H9 (cell line): ENCODE data around the gene HNRNPLL. TPM values are rescaled to one million over a fixed set of nuclear protein-coding genes. Genes with fewer than 3 reads are reported as not detected.
A peak's percentile ranks its signal among the peaks of the same experiment; 100 is the strongest.

Experiments used
- DNase-seq: peaks from one replicate; pipeline ENCODE4 v3.0.0-alpha.2; 2017
- H2AFZ ChIP-seq: one replicate; pipeline ENCODE4 v1.6.1; 2013; ENCODE audit warnings: mild to moderate bottlenecking, low read length, control low read depth, moderate library complexity
- H2AK5ac ChIP-seq: 2 replicates; pipeline ENCODE4 v1.6.1; 2013; ENCODE audit warnings: low read length, control low read depth, mixed read lengths; ENCODE audit not compliant: insufficient read length
- H2BK120ac ChIP-seq: one replicate; pipeline ENCODE4 v1.6.1; 2013; ENCODE audit warnings: low read depth, mild to moderate bottlenecking, low read length, control low read depth, inconsistent platforms; ENCODE audit not compliant: poor library complexity, severe bottlenecking
- H2BK12ac ChIP-seq: 2 replicates; pipeline ENCODE4 v1.6.1; 2013; ENCODE audit warnings: low read length, control low read depth, mixed read lengths, low read depth; ENCODE audit not compliant: insufficient read length
- H2BK15ac ChIP-seq: 2 replicates; pipeline ENCODE4 v1.6.1; 2013; ENCODE audit warnings: low read depth, low read length, control low read depth
- H2BK20ac ChIP-seq: one replicate; pipeline ENCODE4 v1.6.1; 2013; ENCODE audit warnings: low read depth, mild to moderate bottlenecking, low read length, control low read depth, inconsistent platforms; ENCODE audit not compliant: poor library complexity, severe bottlenecking
- H2BK5ac ChIP-seq: 2 replicates; pipeline ENCODE4 v1.6.1; 2013; ENCODE audit warnings: low read length, control low read depth, mixed read lengths; ENCODE audit not compliant: insufficient read length
- H3K14ac ChIP-seq: 2 replicates; pipeline ENCODE4 v1.6.1; 2013; ENCODE audit warnings: low read length, control low read depth; ENCODE audit not compliant: insufficient read depth
- H3K18ac ChIP-seq: 2 replicates; pipeline ENCODE4 v1.6.1; 2013; ENCODE audit warnings: low read depth, mild to moderate bottlenecking, mixed read lengths, low read length, control low read depth; ENCODE audit not compliant: insufficient read length
- H3K23ac ChIP-seq: 2 replicates; pipeline ENCODE4 v1.6.1; 2013; ENCODE audit warnings: low read length, control low read depth, mixed read lengths, low read depth; ENCODE audit not compliant: insufficient read length
- H3K23me2 ChIP-seq: 2 replicates; pipeline ENCODE4 v1.6.1; 2013; ENCODE audit warnings: low read depth, mild to moderate bottlenecking, mixed read lengths, low read length, control low read depth; ENCODE audit not compliant: insufficient read length, poor library complexity, severe bottlenecking
- H3K27ac ChIP-seq: 2 replicates; pipeline ENCODE4 v1.5.1; 2013; ENCODE audit warnings: low read length, control low read depth, mixed read lengths, low read depth; ENCODE audit not compliant: insufficient read length
- H3K27me3 ChIP-seq: 2 replicates; pipeline ENCODE4 v1.6.1; 2013; ENCODE audit warnings: low read length, control low read depth, inconsistent platforms; ENCODE audit not compliant: insufficient read depth
- H3K4ac ChIP-seq: 2 replicates; pipeline ENCODE4 v1.6.1; 2013; ENCODE audit warnings: low read depth, mild to moderate bottlenecking, control low read depth, inconsistent platforms, low read length, moderate library complexity
- H3K4me1 ChIP-seq: 2 replicates; pipeline ENCODE4 v1.6.1; 2013; ENCODE audit warnings: low read length, control low read depth, inconsistent platforms; ENCODE audit not compliant: insufficient read depth
- H3K4me2 ChIP-seq: 2 replicates; pipeline ENCODE4 v1.6.1; 2013; ENCODE audit warnings: low read length, control low read depth, mixed read lengths; ENCODE audit not compliant: insufficient read length, insufficient read depth
- H3K56ac ChIP-seq: 2 replicates; pipeline ENCODE4 v1.6.1; 2013; ENCODE audit warnings: low read depth, mild to moderate bottlenecking, mixed read lengths, low read length, control low read depth; ENCODE audit not compliant: insufficient read length
- H3K79me1 ChIP-seq: 2 replicates; pipeline ENCODE4 v1.6.1; 2013; ENCODE audit warnings: low read depth, mild to moderate bottlenecking, moderate library complexity, low read length, control low read depth, inconsistent platforms; ENCODE audit not compliant: insufficient read depth, poor library complexity, severe bottlenecking
- H3K79me2 ChIP-seq: 2 replicates; pipeline ENCODE4 v1.6.1; 2013; ENCODE audit warnings: low read length, control low read depth, inconsistent platforms; ENCODE audit not compliant: insufficient read depth
- H3K9ac ChIP-seq: 2 replicates; pipeline ENCODE4 v1.6.1; 2013; ENCODE audit warnings: low read length, control low read depth, mixed read lengths; ENCODE audit not compliant: insufficient read length; ENCODE audit errors: extremely low read depth
- H3K9me3 ChIP-seq: one replicate; pipeline ENCODE4 v1.6.1; 2013; ENCODE audit warnings: low read depth, low read length, inconsistent platforms; ENCODE audit not compliant: control insufficient read depth
- H3T11ph ChIP-seq: one replicate; pipeline ENCODE4 v1.6.1; 2013; ENCODE audit warnings: mild to moderate bottlenecking, low read length, control low read depth, inconsistent platforms
- H4K20me1 ChIP-seq: one replicate; pipeline ENCODE4 v1.6.1; 2013; ENCODE audit not compliant: control insufficient read depth, insufficient read length, insufficient read depth
- H4K5ac ChIP-seq: 2 replicates; pipeline ENCODE4 v1.6.1; 2013; ENCODE audit warnings: low read depth, mild to moderate bottlenecking, mixed read lengths, low read length, control low read depth; ENCODE audit not compliant: insufficient read length
- H4K8ac ChIP-seq: replicated peaks from 2 replicates; pipeline ENCODE4 v1.6.1; 2013; ENCODE audit warnings: low read length, control low read depth, mixed read lengths, low read depth; ENCODE audit not compliant: insufficient read length
- H4K91ac ChIP-seq: 2 replicates; pipeline ENCODE4 v1.6.1; 2013; ENCODE audit warnings: low read depth, mild to moderate bottlenecking, moderate library complexity, mixed read lengths, low read length, control low read depth; ENCODE audit not compliant: insufficient read length
- H3K27ac Mint-ChIP-seq, 3 experiments: 2 replicates in 2 of 3; 3 replicates in 1 of 3; pipeline ENCODE4 v1.8.0; 2020 to 2021; ENCODE audit warnings: mixed read lengths in 3 of 3, mild to moderate bottlenecking in 1 of 3, moderate library complexity in 1 of 3
- H3K27me3 Mint-ChIP-seq: 2 replicates; pipeline ENCODE4 v1.8.0; 2021; ENCODE audit warnings: low read depth, mild to moderate bottlenecking, moderate library complexity, mixed read lengths
- H3K36me3 Mint-ChIP-seq, 3 experiments: 2 replicates in 2 of 3; 3 replicates in 1 of 3; pipeline ENCODE4 v1.8.0; 2020 to 2021; ENCODE audit warnings: low read depth in 3 of 3, mixed read lengths in 3 of 3; ENCODE audit not compliant: insufficient read depth in 1 of 3
- H3K4me1 Mint-ChIP-seq, 2 experiments: 2 replicates each; pipeline ENCODE4 v1.8.0; 2020; ENCODE audit warnings: mixed read lengths in 2 of 2
- H3K4me3 Mint-ChIP-seq, 2 experiments: 2 replicates in 1 of 2; 3 replicates in 1 of 2; pipeline ENCODE4 v1.8.0; 2020 to 2021; ENCODE audit warnings: mild to moderate bottlenecking in 2 of 2, mixed read lengths in 2 of 2, moderate library complexity in 1 of 2
- H3K9me3 Mint-ChIP-seq, 2 experiments: 2 replicates in 1 of 2; 3 replicates in 1 of 2; pipeline ENCODE4 v1.8.0; 2020; ENCODE audit warnings: mild to moderate bottlenecking in 2 of 2, mixed read lengths in 2 of 2, moderate library complexity in 1 of 2
- WGBS: extraction: QIAGEN DNeasy Blood & Tissue Kit; methylation state at CpG from one replicate; pipeline ENCODE4 v1.1.7; 2013; ENCODE audit warnings: missing lambda C conversion rate, low lambda C conversion rate, mixed read lengths; ENCODE audit not compliant: insufficient read length; ENCODE audit errors: extremely low coverage; 5-methylcytosine and 5-hydroxymethylcytosine counted together
- total RNA-seq: library from RNA; stranded (reverse); gene quantifications from 2 replicates; pipeline ENCODE4 v1.2.1, GENCODE V29; 2021
- TF ChIP-seq, protein P1 (sequence below): fragments of 200-600 bp; sonication (generic); conservative IDR thresholded peaks from 3 replicates; pipeline ENCODE4 v1.8.0; 2021; ENCODE audit warnings: antibody characterized with exemption, mild to moderate bottlenecking

HNRNPLL gene
- total RNA-seq, 1 experiment from 2014 or later = 52.3 TPM

DNA sequence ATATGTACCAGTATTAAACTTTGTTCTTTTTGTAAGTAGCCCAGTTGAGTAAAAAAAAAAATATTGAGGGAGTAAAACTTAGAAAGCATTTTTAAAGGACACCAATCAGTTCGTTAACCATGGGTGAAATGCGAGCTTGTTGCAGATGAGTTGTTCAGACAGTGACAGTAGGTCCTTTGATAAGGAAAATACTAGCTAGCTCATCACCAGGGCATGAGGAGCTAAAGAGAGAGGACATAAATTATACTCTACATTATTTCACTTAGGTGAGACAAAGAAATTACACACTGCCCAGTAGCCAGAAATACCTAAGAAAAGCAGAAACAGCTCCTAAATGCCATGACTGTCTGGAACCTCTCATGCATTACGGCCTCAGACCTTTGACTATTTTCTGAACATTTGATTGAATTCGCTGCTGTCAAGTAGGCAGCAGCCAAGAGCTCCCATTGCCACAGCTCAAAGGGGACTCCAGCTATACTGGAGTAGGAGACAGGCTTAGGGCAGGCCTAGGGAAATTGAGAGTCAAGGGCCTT is 2.6 kb upstream of the HNRNPLL start:
- no peak overlapping the region for H3K18ac ChIP-seq
- no peak overlapping the region for H4K8ac ChIP-seq
- peaks cover 17 to 24% of the 10 kb centered on the region in 2 experiments for H3K4me1 Mint-ChIP-seq
- TF ChIP-seq, protein P1, sequence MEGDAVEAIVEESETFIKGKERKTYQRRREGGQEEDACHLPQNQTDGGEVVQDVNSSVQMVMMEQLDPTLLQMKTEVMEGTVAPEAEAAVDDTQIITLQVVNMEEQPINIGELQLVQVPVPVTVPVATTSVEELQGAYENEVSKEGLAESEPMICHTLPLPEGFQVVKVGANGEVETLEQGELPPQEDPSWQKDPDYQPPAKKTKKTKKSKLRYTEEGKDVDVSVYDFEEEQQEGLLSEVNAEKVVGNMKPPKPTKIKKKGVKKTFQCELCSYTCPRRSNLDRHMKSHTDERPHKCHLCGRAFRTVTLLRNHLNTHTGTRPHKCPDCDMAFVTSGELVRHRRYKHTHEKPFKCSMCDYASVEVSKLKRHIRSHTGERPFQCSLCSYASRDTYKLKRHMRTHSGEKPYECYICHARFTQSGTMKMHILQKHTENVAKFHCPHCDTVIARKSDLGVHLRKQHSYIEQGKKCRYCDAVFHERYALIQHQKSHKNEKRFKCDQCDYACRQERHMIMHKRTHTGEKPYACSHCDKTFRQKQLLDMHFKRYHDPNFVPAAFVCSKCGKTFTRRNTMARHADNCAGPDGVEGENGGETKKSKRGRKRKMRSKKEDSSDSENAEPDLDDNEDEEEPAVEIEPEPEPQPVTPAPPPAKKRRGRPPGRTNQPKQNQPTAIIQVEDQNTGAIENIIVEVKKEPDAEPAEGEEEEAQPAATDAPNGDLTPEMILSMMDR = no peak
- H3K27me3 Mint-ChIP-seq = no peaks in the 10 kb centered on the region
- H3T11ph ChIP-seq = no peak overlapping the region
- peaks cover 11% of the 10 kb centered on the region for H3K23me2 ChIP-seq
- H3K4me1 ChIP-seq = 0 out of 2 replicates have a peak, but pooled peaks cover 3% of the 10 kb centered on the region
- no peak for DNase-seq
- no peak overlapping the region for H3K4me3 Mint-ChIP-seq
- H3K27ac ChIP-seq = no peak overlapping the region
- H4K91ac ChIP-seq = no peak overlapping the region
- H2AK5ac ChIP-seq = no peak overlapping the region
- H2BK15ac ChIP-seq = no peak overlapping the region
- H3K79me2 ChIP-seq = peaks cover 10% of the 10 kb centered on the region; the same call in 1 of the 2 replicates
- H3K9me3 ChIP-seq = no peaks in the 10 kb centered on the region
- H2BK12ac ChIP-seq = no peak overlapping the region
- H3K56ac ChIP-seq = no peak overlapping the region
- no peak overlapping the region for H2AFZ ChIP-seq
- H3K4me2 ChIP-seq = no peak overlapping the region
- no peaks in the 10 kb centered on the region for H3K27me3 ChIP-seq
- no peak overlapping the region for H3K9ac ChIP-seq
- no peak overlapping the region for H3K23ac ChIP-seq
- H4K5ac ChIP-seq = no peak overlapping the region
- H3K79me1 ChIP-seq = no peaks in the 10 kb centered on the region
- H3K27ac Mint-ChIP-seq = peak overlapping the region in 1 of 3 experiments; percentile 65; a peak in 2 of 7 replicates
- 0 out of 7 replicates have a peak, but pooled peaks cover 0 to 5% (median 0%) of the 10 kb centered on the region in 3 experiments for H3K36me3 Mint-ChIP-seq
- no peaks in the 10 kb centered on the region for H3K9me3 Mint-ChIP-seq
- H2BK5ac ChIP-seq = no peak overlapping the region
- H2BK20ac ChIP-seq = no peak overlapping the region
- no peak overlapping the region for H3K4ac ChIP-seq
- WGBS = no CpG with 5 or more reads among the region's 4 CpGs
- no peak overlapping the region for H3K14ac ChIP-seq
- no peaks in the 10 kb centered on the region for H4K20me1 ChIP-seq
- H2BK120ac ChIP-seq = no peak overlapping the region
